Measurements from ENCODE around the gene AMN. TPM values are rescaled to one million over a fixed set of nuclear protein-coding genes. Genes with fewer than 3 reads are reported as not detected.
"Not testable (repeated sequence)": the region's sequence is repeated elsewhere in the genome, so short reads cannot be mapped to it uniquely, and the experiment has no call there.

The AMN gene
- total and polyA plus RNA-seq, 2 experiments from 2014 or later = 169 to 247 TPM

GRCh38 chr14:102875652-102876051 lies 46.8 kb upstream of the AMN start:
- Histone ChIP-seq H3K27me3 (no peaks in the 10 kb centered on the region), H3K79me2 (no peaks in the 10 kb centered on the region), H3K4me1 (ENCODE audit: insufficient read depth) (peaks cover 16% of the 10 kb centered on the region), H3K9me2 (replicated peaks; ENCODE audit: insufficient read depth) (no peaks in the 10 kb centered on the region), H3K36me3 (replicated peaks; ENCODE audit: insufficient read depth, low read depth) (no peaks in the 10 kb centered on the region), H3K4me3 (no peak overlapping the region), H4K20me1 (ENCODE audit: insufficient read depth, poor library complexity, severe bottlenecking) (no peaks in the 10 kb centered on the region), H3K9me3 (ENCODE audit: low read depth) (no peaks in the 10 kb centered on the region), H3K27ac (no peak overlapping the region), H2AFZ (no peak overlapping the region), H3K4me2 (no peak overlapping the region)
- no peak for DNase-seq (ENCODE audit: low spot score)
- WGBS (ENCODE audit: low lambda C conversion rate, missing lambda C conversion rate) = 88% methylated on average over 2 of the region's 2 CpGs
- TF ChIP-seq EZH2phosphoT487 (IDR thresholded peaks at IDR 0.05; ENCODE audit: low read depth, severe bottlenecking, unreplicated experiment) (no peak), CTCF (IDR thresholded peaks at IDR 0.05; ENCODE audit: poor library complexity) (no peak), EZH2 (IDR thresholded peaks at IDR 0.05; ENCODE audit: borderline replicate concordance) (no peak)

- not testable (repeated sequence) for DNase-seq (ENCODE audit: low spot score); H3K27ac ChIP-seq; H3K79me2 ChIP-seq; H2AFZ ChIP-seq; H4K20me1 ChIP-seq (ENCODE audit: insufficient read depth, poor library complexity, severe bottlenecking); H3K27me3 ChIP-seq; H3K36me3 ChIP-seq (replicated peaks; ENCODE audit: insufficient read depth, low read depth); H3K4me2 ChIP-seq; H3K9me3 ChIP-seq (ENCODE audit: low read depth); H3K9me2 ChIP-seq (replicated peaks; ENCODE audit: insufficient read depth); H3K4me3 ChIP-seq
- peaks cover 16% of the 10 kb centered on the region for H3K4me1 ChIP-seq (ENCODE audit: insufficient read depth)
- 93% methylated on average over 10 of the region's 10 CpGs for WGBS (ENCODE audit: low lambda C conversion rate, missing lambda C conversion rate)
These were observed 45.0 kb upstream of the AMN start for GRCh38 chr14:102877511-102877910.

GRCh38 chr14:102878174-102878969 lies 44.1 kb upstream of the AMN start:
- 89% methylated on average over 5 of the region's 6 CpGs for WGBS (ENCODE audit: low lambda C conversion rate, missing lambda C conversion rate)
- Histone ChIP-seq H3K4me1 (ENCODE audit: insufficient read depth) (peaks cover 11% of the 10 kb centered on the region), H3K27ac (peak overlapping the region; percentile 69), H3K9me2 (replicated peaks; ENCODE audit: insufficient read depth) (no peaks in the 10 kb centered on the region), H4K20me1 (ENCODE audit: insufficient read depth, poor library complexity, severe bottlenecking) (no peaks in the 10 kb centered on the region), H3K79me2 (no peaks in the 10 kb centered on the region), H3K9me3 (ENCODE audit: low read depth) (no peaks in the 10 kb centered on the region), H3K27me3 (no peaks in the 10 kb centered on the region), H3K36me3 (replicated peaks; ENCODE audit: insufficient read depth, low read depth) (no peaks in the 10 kb centered on the region), H3K4me3 (no peak overlapping the region), H2AFZ (no peak overlapping the region), H3K4me2 (no peak overlapping the region)
- TF ChIP-seq EZH2phosphoT487 (IDR thresholded peaks at IDR 0.05; ENCODE audit: low read depth, severe bottlenecking, unreplicated experiment) (no peak), CTCF (IDR thresholded peaks at IDR 0.05; ENCODE audit: poor library complexity) (peak; percentile 6)
- DNase-seq (ENCODE audit: low spot score) = no peak

GRCh38 chr14:102878970-102879460 lies 43.4 kb upstream of the AMN start:
- H3K79me2 ChIP-seq = no peaks in the 10 kb centered on the region
- no peak overlapping the region for H3K4me3 ChIP-seq
- H3K4me1 ChIP-seq (ENCODE audit: insufficient read depth) = peaks cover 9% of the 10 kb centered on the region
- no peak overlapping the region for H3K4me2 ChIP-seq
- peak; percentile 44 for DNase-seq (ENCODE audit: low spot score)
- no peaks in the 10 kb centered on the region for H4K20me1 ChIP-seq (ENCODE audit: insufficient read depth, poor library complexity, severe bottlenecking)
- H3K27me3 ChIP-seq = no peaks in the 10 kb centered on the region
- H3K9me2 ChIP-seq (replicated peaks; ENCODE audit: insufficient read depth) = no peaks in the 10 kb centered on the region
- 82% methylated on average over 5 of the region's 6 CpGs for WGBS (ENCODE audit: low lambda C conversion rate, missing lambda C conversion rate)
- H3K9me3 ChIP-seq (ENCODE audit: low read depth) = no peaks in the 10 kb centered on the region
- H2AFZ ChIP-seq = no peak overlapping the region
- H3K27ac ChIP-seq = peak overlapping the region; percentile 69
- TF ChIP-seq CTCF (IDR thresholded peaks at IDR 0.05; ENCODE audit: poor library complexity) (no peak), EZH2 (IDR thresholded peaks at IDR 0.05; ENCODE audit: borderline replicate concordance) (no peak), EZH2phosphoT487 (IDR thresholded peaks at IDR 0.05; ENCODE audit: low read depth, severe bottlenecking, unreplicated experiment) (no peak)
- no peaks in the 10 kb centered on the region for H3K36me3 ChIP-seq (replicated peaks; ENCODE audit: insufficient read depth, low read depth)
